ENCODE data around the gene TNFRSF21.
"Not testable (repeated sequence)": the region's sequence is repeated elsewhere in the genome, so short reads cannot be mapped to it uniquely, and the experiment has no call there.

TNFRSF21 gene

GRCh38 chr6:47230579-47230978 is 79.1 kb downstream of the TNFRSF21 start:
- no peak for DNase-seq (ENCODE audit: extremely low read depth in 1 of 2, low read depth in 1 of 2)

- no peak for DNase-seq (ENCODE audit: extremely low read depth in 1 of 2, low read depth in 1 of 2)
These were observed 80.5 kb downstream of the TNFRSF21 start for GRCh38 chr6:47229255-47229654.

GRCh38 chr6:47228093-47228492 is 81.6 kb downstream of the TNFRSF21 start:
- not testable (repeated sequence) for DNase-seq (ENCODE audit: extremely low read depth in 1 of 2, low read depth in 1 of 2)

GRCh38 chr6:47223251-47223650 is 86.5 kb downstream of the TNFRSF21 start:
- DNase-seq (ENCODE audit: extremely low read depth in 1 of 2, low read depth in 1 of 2) = not testable (repeated sequence)

GRCh38 chr6:47221565-47221964 is 88.1 kb downstream of the TNFRSF21 start:
- DNase-seq (ENCODE audit: extremely low read depth in 1 of 2, low read depth in 1 of 2) = no peak

GRCh38 chr6:47209632-47210031 is 100.1 kb downstream of the TNFRSF21 start:
- no peak for DNase-seq (ENCODE audit: extremely low read depth in 1 of 2, low read depth in 1 of 2)

GRCh38 chr6:47207261-47207660 is 102.4 kb downstream of the TNFRSF21 start:
- no peak for DNase-seq (ENCODE audit: extremely low read depth in 1 of 2, low read depth in 1 of 2)

GRCh38 chr6:47206626-47207025 is 103.1 kb downstream of the TNFRSF21 start:
- no peak for DNase-seq (ENCODE audit: extremely low read depth in 1 of 2, low read depth in 1 of 2)

- no peak for DNase-seq (ENCODE audit: extremely low read depth in 1 of 2, low read depth in 1 of 2)
These were observed 105.6 kb downstream of the TNFRSF21 start for GRCh38 chr6:47203938-47204611.

GRCh38 chr6:47203266-47203937 is 106.3 kb downstream of the TNFRSF21 start:
- DNase-seq (ENCODE audit: extremely low read depth in 1 of 2, low read depth in 1 of 2) = no peak

- no peak for DNase-seq (ENCODE audit: extremely low read depth in 1 of 2, low read depth in 1 of 2)
These were observed 107.0 kb downstream of the TNFRSF21 start for GRCh38 chr6:47202644-47203205.

- DNase-seq (ENCODE audit: extremely low read depth in 1 of 2, low read depth in 1 of 2) = no peak
These were observed 109.0 kb downstream of the TNFRSF21 start for GRCh38 chr6:47200536-47201334.

GRCh38 chr6:47197682-47198640 is 111.7 kb downstream of the TNFRSF21 start:
- DNase-seq (ENCODE audit: extremely low read depth in 1 of 2, low read depth in 1 of 2) = no peak

- no peak for DNase-seq (ENCODE audit: extremely low read depth in 1 of 2, low read depth in 1 of 2)
These were observed 113.6 kb downstream of the TNFRSF21 start for GRCh38 chr6:47196113-47196512.

GRCh38 chr6:47195011-47195650 is 114.6 kb downstream of the TNFRSF21 start:
- DNase-seq (ENCODE audit: extremely low read depth in 1 of 2, low read depth in 1 of 2) = no peak

GRCh38 chr6:47188588-47189021 is 121.1 kb downstream of the TNFRSF21 start:
- DNase-seq (ENCODE audit: extremely low read depth in 1 of 2, low read depth in 1 of 2) = no peak

GRCh38 chr6:47187893-47188587 is 121.7 kb downstream of the TNFRSF21 start:
- no peak for DNase-seq (ENCODE audit: extremely low read depth in 1 of 2, low read depth in 1 of 2)

- no peak for DNase-seq (ENCODE audit: extremely low read depth in 1 of 2, low read depth in 1 of 2)
These were observed 122.6 kb downstream of the TNFRSF21 start for GRCh38 chr6:47187113-47187512.

GRCh38 chr6:47182291-47182957 is 127.3 kb downstream of the TNFRSF21 start:
- DNase-seq (ENCODE audit: extremely low read depth in 1 of 2, low read depth in 1 of 2) = no peak

All from activated CD8-positive, alpha-beta memory T cell treated with anti-CD3 and anti-CD28 coated beads for 1 hour (primary cell).